SK-N-SH (cell line): ENCODE measurements around the gene RNF121. TPM values are rescaled to one million over a fixed set of nuclear protein-coding genes. Genes with fewer than 3 reads are reported as not detected.

Experiments used
- CTCF ChIA-PET: fragments of 300-600, 350-600 bp; formaldehyde crosslinking; extraction: SDS; loops from one replicate; lab custom pipeline; 2021; lab: Yijun Ruan, JAX
- POLR2A ChIA-PET: fragments of 350-600 bp; sonication (Branson Sonifier 250); formaldehyde crosslinking; extraction: SDS; loops from one replicate; lab custom pipeline; 2020; ENCODE audit warnings: antibody characterized with exemption, inconsistent platforms; lab: Yijun Ruan, JAX
- DNase-seq: peaks from one replicate; pipeline ENCODE4 v3.0.0; 2012
- H2AFZ ChIP-seq: fragments of 200-600 bp; sonication (generic); 2 replicates; pipeline ENCODE4 v1.8.1; 2016; ENCODE audit warnings: antibody characterized with exemption, mild to moderate bottlenecking, low read depth
- H3F3A ChIP-seq: fragments of 200-600 bp; sonication (generic); replicated peaks from 2 replicates; pipeline ENCODE3; 2016; ENCODE audit warnings: antibody characterized with exemption, mild to moderate bottlenecking; ENCODE audit not compliant: insufficient read depth
- H3K27ac ChIP-seq, 2 experiments: fragments of 200-500 bp in 1 of 2; fragments of 200-600 bp in 1 of 2; sonication (Bioruptor generic) in 1 of 2; sonication (generic), shearing (Covaris generic) in 1 of 2; 2 replicates each; pipeline versions ENCODE4 v1.5.1 to v1.6.1; 2014 to 2016; ENCODE audit warnings: low read depth in 2 of 2, inconsistent platforms in 1 of 2, low read length in 1 of 2, mild to moderate bottlenecking in 1 of 2, mixed read lengths in 1 of 2
- H3K27me3 ChIP-seq: fragments of 200-600 bp; sonication (generic), shearing (Covaris generic); 2 replicates; pipeline ENCODE4 v1.6.1; 2016; ENCODE audit warnings: mixed run types; ENCODE audit not compliant: insufficient read depth
- H3K36me3 ChIP-seq, 2 experiments: fragments of 200-500 bp in 1 of 2; fragments of 200-600 bp in 1 of 2; sonication (Bioruptor generic) in 1 of 2; sonication (generic) in 1 of 2; replicated peaks in 1 of 2; 2 replicates each; pipeline versions ENCODE3 to v1.5.1; 2014 to 2016; ENCODE audit warnings: low read length in 1 of 2, mild to moderate bottlenecking in 1 of 2; ENCODE audit not compliant: insufficient read depth in 2 of 2, control insufficient read depth in 1 of 2
- H3K4me1 ChIP-seq, 2 experiments: fragments of 200-500 bp in 1 of 2; fragments of 200-600 bp in 1 of 2; sonication (Bioruptor generic) in 1 of 2; sonication (generic), shearing (Covaris generic) in 1 of 2; 2 replicates each; pipeline versions ENCODE4 v1.5.1 to v1.6.1; 2014 to 2016; ENCODE audit warnings: low read depth in 1 of 2, low read length in 1 of 2, mixed run types in 1 of 2; ENCODE audit not compliant: insufficient read depth in 2 of 2, control insufficient read depth in 1 of 2
- H3K4me2 ChIP-seq: fragments of 200-600 bp; sonication (generic), shearing (Covaris generic); 2 replicates; pipeline ENCODE4 v1.6.1; 2017; ENCODE audit warnings: mixed run types
- H3K4me3 ChIP-seq, 2 experiments: fragments of 200-500 bp in 1 of 2; fragments of 200-600 bp in 1 of 2; sonication (Bioruptor generic) in 1 of 2; sonication (generic), shearing (Covaris generic) in 1 of 2; 2 replicates each; pipeline versions ENCODE4 v1.5.1 to v1.8.1; 2014 to 2016; ENCODE audit warnings: low read depth in 2 of 2, inconsistent platforms in 1 of 2, low read length in 1 of 2, mild to moderate bottlenecking in 1 of 2, mixed read lengths in 1 of 2, moderate library complexity in 1 of 2
- H3K79me2 ChIP-seq: fragments of 200-600 bp; sonication (generic); 2 replicates; pipeline ENCODE4 v1.8.1; 2017; ENCODE audit warnings: mild to moderate bottlenecking; ENCODE audit not compliant: insufficient read depth
- H3K9ac ChIP-seq: fragments of 200-600 bp; sonication (generic); 2 replicates; pipeline ENCODE4 v1.6.1; 2017; ENCODE audit warnings: mixed run types
- H3K9me2 ChIP-seq: fragments of 200-600 bp; sonication (generic); 2 replicates; pipeline ENCODE4 v1.6.1; 2017; ENCODE audit warnings: mixed run types
- H3K9me3 ChIP-seq: fragments of 200-600 bp; sonication (generic); 2 replicates; pipeline ENCODE4 v1.6.1; 2017; ENCODE audit warnings: mixed run types, mild to moderate bottlenecking, moderate library complexity
- H4K20me1 ChIP-seq: fragments of 200-600 bp; sonication (generic); 2 replicates; pipeline ENCODE4 v1.6.1; 2017; ENCODE audit warnings: mild to moderate bottlenecking, mixed run types; ENCODE audit not compliant: insufficient read depth
- CHD2 ChIP-seq: fragments of 150-350 bp; IDR thresholded peaks from 2 replicates; pipeline ENCODE4 v1.6.1; 2018; ENCODE audit warnings: low read length; ENCODE audit not compliant: partially characterized antibody
- EP300 ChIP-seq, 2 experiments: IDR thresholded peaks; 2 replicates each; pipeline versions ENCODE4 v1.4.0 to v1.6.1; 2012; ENCODE audit warnings: borderline replicate concordance in 1 of 2, low read depth in 1 of 2, low read length in 1 of 2
- FOXM1 ChIP-seq: IDR thresholded peaks from 2 replicates; pipeline ENCODE4 v1.4.0; 2012; ENCODE audit warnings: low read depth, mild to moderate bottlenecking
- GABPA ChIP-seq: IDR thresholded peaks from 2 replicates; pipeline ENCODE4 v1.4.0; 2012; ENCODE audit warnings: low read depth, mild to moderate bottlenecking
- JUND ChIP-seq: IDR thresholded peaks from 2 replicates; pipeline ENCODE4 v1.4.0; 2012
- NFIC ChIP-seq: IDR thresholded peaks from 2 replicates; pipeline ENCODE4 v1.4.0; 2012; ENCODE audit warnings: borderline replicate concordance
- RAD21 ChIP-seq: IDR thresholded peaks from 2 replicates; pipeline ENCODE4 v1.6.1; 2012; ENCODE audit warnings: mild to moderate bottlenecking, low read length
- RCOR1 ChIP-seq: fragments of 150-350 bp; IDR thresholded peaks from 2 replicates; pipeline ENCODE4 v1.6.1; 2017; ENCODE audit warnings: antibody characterized with exemption, low read length
- RFX5 ChIP-seq: IDR thresholded peaks from 2 replicates; pipeline ENCODE4 v1.6.1; 2012; ENCODE audit warnings: mild to moderate bottlenecking, improper control_type of control experiment, low read length
- SMC3 ChIP-seq: IDR thresholded peaks from 2 replicates; pipeline ENCODE4 v1.6.1; 2012; ENCODE audit warnings: low read depth, low read length, improper control_type of control experiment
- WGBS: methylation state at CpG from one replicate; pipeline ENCODE4 v1.1.6; 2017; ENCODE audit warnings: low lambda C conversion rate; 5-methylcytosine and 5-hydroxymethylcytosine counted together
- polyA plus RNA-seq, 3 experiments: library from polyadenylated mRNA; depleted of rRNA; stranded (reverse); fragments of >200 nt; gene quantifications; 2 replicates each; pipeline ENCODE4 v1.2.3, GENCODE V29; 2012
- TF ChIP-seq, protein P1 (sequence below): IDR thresholded peaks from 2 replicates; pipeline ENCODE4; 2012
- TF ChIP-seq, protein P2 (sequence below): IDR thresholded peaks from 2 replicates; pipeline ENCODE4 v1.6.1; 2012; ENCODE audit warnings: mild to moderate bottlenecking, low read depth, low read length, moderate library complexity
- TF ChIP-seq, protein P3 (sequence below): IDR thresholded peaks from 2 replicates; pipeline ENCODE4 v1.4.0; 2012; ENCODE audit warnings: low read depth
- TF ChIP-seq, protein P4 (sequence below): IDR thresholded peaks from 2 replicates; pipeline ENCODE4 v1.4.0; 2012; ENCODE audit warnings: low read depth, borderline replicate concordance
- TF ChIP-seq, protein P5 (sequence below): fragments of 150-350 bp; IDR thresholded peaks from 2 replicates; pipeline ENCODE4 v1.6.1; 2016; ENCODE audit warnings: mild to moderate bottlenecking, low read depth, low read length
- TF ChIP-seq, protein P6 (sequence below): IDR thresholded peaks from 2 replicates; pipeline ENCODE4 v1.4.0; 2012; ENCODE audit warnings: low read depth, borderline replicate concordance

The RNF121 gene
- polyA plus RNA-seq, 1 of the 3 experiments (the other 2 are of a cell fraction), result 49.5 TPM

DNA sequence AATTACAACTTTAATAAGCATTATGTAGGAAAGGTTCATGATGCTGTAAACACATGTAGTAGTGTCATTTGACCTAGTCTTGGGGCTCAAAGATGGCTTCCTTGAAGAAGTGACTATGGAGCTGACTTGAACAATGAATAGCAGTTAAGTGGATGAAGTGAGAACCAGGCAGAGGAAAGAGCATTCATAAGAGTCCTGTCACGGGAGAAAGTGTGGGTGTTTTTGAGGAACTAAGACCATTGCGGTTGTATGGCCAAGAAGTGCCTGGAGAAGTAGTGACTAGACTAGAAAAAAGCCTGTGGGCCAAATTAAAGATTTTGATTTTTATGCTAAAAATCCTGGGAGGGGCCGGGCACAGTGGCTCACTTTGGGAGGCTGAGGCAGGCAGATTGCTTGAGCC is 62.6 kb downstream of the RNF121 start:
- H3K9me3 ChIP-seq, result no peaks in the 10 kb centered on the region
- peaks cover 0 to 13% of the 10 kb centered on the region in 2 experiments; a peak in 2 of 4 replicates for H3K4me1 ChIP-seq
- no peaks in the 10 kb centered on the region for H3K79me2 ChIP-seq
- no peak overlapping the region for H2AFZ ChIP-seq
- ChIA-PET CTCF (interaction anchor here (0.8 to 1.2 kb wide), 2 partner anchors 14 to 443 kb away, joined by 3 to 4 read pairs; partner anchors contain the start of gene CLPB), POLR2A (no interaction called here)
- no peak for TF ChIP-seq JUND
- H3K4me3 ChIP-seq, result no peak overlapping the region
- 94% methylated on average over 3 of the region's 3 CpGs for WGBS
- no peaks in the 10 kb centered on the region for H4K20me1 ChIP-seq
- no peaks in the 10 kb centered on the region for H3K9me2 ChIP-seq
- peaks cover 6% of the 10 kb centered on the region for H3F3A ChIP-seq
- peaks cover 11 to 29% of the 10 kb centered on the region in 2 experiments for H3K36me3 ChIP-seq
- DNase-seq, result no peak
- H3K27me3 ChIP-seq, result no peaks in the 10 kb centered on the region
- H3K9ac ChIP-seq, result no peak overlapping the region
- no peak overlapping the region for H3K4me2 ChIP-seq
- no peak overlapping the region for H3K27ac ChIP-seq

DNA sequence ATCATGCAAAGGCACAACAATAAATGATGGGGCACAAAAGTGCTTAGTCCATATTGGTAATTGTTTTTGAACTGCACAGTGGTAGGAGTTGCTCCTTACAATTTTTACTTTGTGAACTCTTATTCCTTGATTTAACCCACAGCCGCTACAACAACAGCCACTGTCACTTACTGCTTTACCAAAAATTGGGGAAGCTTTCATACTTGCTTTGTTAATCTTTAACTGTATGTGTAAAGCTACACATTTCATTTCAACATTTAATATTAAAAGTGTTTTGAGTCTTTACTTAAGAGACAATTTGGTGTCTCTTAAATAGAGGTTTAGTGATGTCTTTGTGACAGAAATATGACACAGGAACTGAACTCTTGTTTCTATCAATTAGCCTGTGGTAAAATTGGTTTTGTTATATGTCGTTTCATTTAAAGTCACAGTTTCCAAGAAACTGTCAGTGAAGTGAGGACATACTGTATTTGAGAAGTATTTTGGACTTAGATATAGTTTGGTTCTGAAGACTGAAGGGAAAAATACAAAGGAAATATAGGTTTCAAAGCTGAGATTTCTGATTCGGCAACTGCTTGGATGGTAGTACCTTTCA is 63.4 kb downstream of the RNF121 start:
- H3K79me2 ChIP-seq, result no peaks in the 10 kb centered on the region
- POLR2A ChIA-PET, result no interaction called here
- H3K9me3 ChIP-seq, result no peaks in the 10 kb centered on the region
- no peaks in the 10 kb centered on the region for H4K20me1 ChIP-seq
- no peak overlapping the region for H3K27ac ChIP-seq
- no peak for DNase-seq
- H3K9ac ChIP-seq, result no peak overlapping the region
- peaks cover 11 to 32% of the 10 kb centered on the region in 2 experiments for H3K36me3 ChIP-seq
- H3K9me2 ChIP-seq, result no peaks in the 10 kb centered on the region
- no peak overlapping the region for H3K4me3 ChIP-seq
- 89% methylated on average over 3 of the region's 3 CpGs for WGBS
- H3F3A ChIP-seq, result peaks cover 6% of the 10 kb centered on the region
- H3K4me2 ChIP-seq, result no peak overlapping the region
- H3K27me3 ChIP-seq, result no peaks in the 10 kb centered on the region
- H3K4me1 ChIP-seq, result peaks cover 0 to 8% of the 10 kb centered on the region in 2 experiments; a peak in 1 of 4 replicates
- CTCF ChIA-PET, result interaction anchor here (0.9 to 1.2 kb wide), 2 partner anchors 15 to 442 kb away, joined by 4 read pairs; partner anchors contain the start of gene CLPB
- no peak overlapping the region for H2AFZ ChIP-seq
- TF ChIP-seq CHD2, result no peak
- TF ChIP-seq GABPA, result no peak
- no peak for TF ChIP-seq EP300 (IDR thresholded peaks at IDR 0.05; ENCODE audit: borderline replicate concordance in 1 of 2, low read depth in 1 of 2, low read length in 1 of 2)
- TF ChIP-seq RFX5, result no peak
- TF ChIP-seq FOXM1, result no peak
- TF ChIP-seq, protein P1, sequence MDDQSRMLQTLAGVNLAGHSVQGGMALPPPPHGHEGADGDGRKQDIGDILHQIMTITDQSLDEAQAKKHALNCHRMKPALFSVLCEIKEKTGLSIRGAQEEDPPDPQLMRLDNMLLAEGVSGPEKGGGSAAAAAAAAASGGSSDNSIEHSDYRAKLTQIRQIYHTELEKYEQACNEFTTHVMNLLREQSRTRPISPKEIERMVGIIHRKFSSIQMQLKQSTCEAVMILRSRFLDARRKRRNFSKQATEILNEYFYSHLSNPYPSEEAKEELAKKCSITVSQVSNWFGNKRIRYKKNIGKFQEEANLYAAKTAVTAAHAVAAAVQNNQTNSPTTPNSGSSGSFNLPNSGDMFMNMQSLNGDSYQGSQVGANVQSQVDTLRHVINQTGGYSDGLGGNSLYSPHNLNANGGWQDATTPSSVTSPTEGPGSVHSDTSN, result no peak
- TF ChIP-seq, protein P2, sequence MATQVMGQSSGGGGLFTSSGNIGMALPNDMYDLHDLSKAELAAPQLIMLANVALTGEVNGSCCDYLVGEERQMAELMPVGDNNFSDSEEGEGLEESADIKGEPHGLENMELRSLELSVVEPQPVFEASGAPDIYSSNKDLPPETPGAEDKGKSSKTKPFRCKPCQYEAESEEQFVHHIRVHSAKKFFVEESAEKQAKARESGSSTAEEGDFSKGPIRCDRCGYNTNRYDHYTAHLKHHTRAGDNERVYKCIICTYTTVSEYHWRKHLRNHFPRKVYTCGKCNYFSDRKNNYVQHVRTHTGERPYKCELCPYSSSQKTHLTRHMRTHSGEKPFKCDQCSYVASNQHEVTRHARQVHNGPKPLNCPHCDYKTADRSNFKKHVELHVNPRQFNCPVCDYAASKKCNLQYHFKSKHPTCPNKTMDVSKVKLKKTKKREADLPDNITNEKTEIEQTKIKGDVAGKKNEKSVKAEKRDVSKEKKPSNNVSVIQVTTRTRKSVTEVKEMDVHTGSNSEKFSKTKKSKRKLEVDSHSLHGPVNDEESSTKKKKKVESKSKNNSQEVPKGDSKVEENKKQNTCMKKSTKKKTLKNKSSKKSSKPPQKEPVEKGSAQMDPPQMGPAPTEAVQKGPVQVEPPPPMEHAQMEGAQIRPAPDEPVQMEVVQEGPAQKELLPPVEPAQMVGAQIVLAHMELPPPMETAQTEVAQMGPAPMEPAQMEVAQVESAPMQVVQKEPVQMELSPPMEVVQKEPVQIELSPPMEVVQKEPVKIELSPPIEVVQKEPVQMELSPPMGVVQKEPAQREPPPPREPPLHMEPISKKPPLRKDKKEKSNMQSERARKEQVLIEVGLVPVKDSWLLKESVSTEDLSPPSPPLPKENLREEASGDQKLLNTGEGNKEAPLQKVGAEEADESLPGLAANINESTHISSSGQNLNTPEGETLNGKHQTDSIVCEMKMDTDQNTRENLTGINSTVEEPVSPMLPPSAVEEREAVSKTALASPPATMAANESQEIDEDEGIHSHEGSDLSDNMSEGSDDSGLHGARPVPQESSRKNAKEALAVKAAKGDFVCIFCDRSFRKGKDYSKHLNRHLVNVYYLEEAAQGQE, result no peak
- TF ChIP-seq, protein P3, sequence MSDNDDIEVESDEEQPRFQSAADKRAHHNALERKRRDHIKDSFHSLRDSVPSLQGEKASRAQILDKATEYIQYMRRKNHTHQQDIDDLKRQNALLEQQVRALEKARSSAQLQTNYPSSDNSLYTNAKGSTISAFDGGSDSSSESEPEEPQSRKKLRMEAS, result no peak
- no peak for TF ChIP-seq RCOR1
- no peak for TF ChIP-seq RAD21
- TF ChIP-seq, protein P4, sequence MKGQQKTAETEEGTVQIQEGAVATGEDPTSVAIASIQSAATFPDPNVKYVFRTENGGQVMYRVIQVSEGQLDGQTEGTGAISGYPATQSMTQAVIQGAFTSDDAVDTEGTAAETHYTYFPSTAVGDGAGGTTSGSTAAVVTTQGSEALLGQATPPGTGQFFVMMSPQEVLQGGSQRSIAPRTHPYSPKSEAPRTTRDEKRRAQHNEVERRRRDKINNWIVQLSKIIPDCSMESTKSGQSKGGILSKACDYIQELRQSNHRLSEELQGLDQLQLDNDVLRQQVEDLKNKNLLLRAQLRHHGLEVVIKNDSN, result no peak
- TF ChIP-seq, protein P5, sequence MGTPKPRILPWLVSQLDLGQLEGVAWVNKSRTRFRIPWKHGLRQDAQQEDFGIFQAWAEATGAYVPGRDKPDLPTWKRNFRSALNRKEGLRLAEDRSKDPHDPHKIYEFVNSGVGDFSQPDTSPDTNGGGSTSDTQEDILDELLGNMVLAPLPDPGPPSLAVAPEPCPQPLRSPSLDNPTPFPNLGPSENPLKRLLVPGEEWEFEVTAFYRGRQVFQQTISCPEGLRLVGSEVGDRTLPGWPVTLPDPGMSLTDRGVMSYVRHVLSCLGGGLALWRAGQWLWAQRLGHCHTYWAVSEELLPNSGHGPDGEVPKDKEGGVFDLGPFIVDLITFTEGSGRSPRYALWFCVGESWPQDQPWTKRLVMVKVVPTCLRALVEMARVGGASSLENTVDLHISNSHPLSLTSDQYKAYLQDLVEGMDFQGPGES, result no peak
- no peak for TF ChIP-seq NFIC
- TF ChIP-seq, protein P6, sequence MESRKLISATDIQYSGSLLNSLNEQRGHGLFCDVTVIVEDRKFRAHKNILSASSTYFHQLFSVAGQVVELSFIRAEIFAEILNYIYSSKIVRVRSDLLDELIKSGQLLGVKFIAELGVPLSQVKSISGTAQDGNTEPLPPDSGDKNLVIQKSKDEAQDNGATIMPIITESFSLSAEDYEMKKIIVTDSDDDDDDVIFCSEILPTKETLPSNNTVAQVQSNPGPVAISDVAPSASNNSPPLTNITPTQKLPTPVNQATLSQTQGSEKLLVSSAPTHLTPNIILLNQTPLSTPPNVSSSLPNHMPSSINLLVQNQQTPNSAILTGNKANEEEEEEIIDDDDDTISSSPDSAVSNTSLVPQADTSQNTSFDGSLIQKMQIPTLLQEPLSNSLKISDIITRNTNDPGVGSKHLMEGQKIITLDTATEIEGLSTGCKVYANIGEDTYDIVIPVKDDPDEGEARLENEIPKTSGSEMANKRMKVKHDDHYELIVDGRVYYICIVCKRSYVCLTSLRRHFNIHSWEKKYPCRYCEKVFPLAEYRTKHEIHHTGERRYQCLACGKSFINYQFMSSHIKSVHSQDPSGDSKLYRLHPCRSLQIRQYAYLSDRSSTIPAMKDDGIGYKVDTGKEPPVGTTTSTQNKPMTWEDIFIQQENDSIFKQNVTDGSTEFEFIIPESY, result no peak
- no peak for TF ChIP-seq SMC3
